ENCODE results near the gene GPR84. TPM values are rescaled to one million over a fixed set of nuclear protein-coding genes. Genes with fewer than 3 reads are reported as not detected.

Gene GPR84
- total and polyA plus RNA-seq, 10 of the 15 experiments (the other 5 are each of a cell fraction or from before 2014, with no cell fraction given) = 0.37 to 4.7 (median 2.6) TPM

DNA sequence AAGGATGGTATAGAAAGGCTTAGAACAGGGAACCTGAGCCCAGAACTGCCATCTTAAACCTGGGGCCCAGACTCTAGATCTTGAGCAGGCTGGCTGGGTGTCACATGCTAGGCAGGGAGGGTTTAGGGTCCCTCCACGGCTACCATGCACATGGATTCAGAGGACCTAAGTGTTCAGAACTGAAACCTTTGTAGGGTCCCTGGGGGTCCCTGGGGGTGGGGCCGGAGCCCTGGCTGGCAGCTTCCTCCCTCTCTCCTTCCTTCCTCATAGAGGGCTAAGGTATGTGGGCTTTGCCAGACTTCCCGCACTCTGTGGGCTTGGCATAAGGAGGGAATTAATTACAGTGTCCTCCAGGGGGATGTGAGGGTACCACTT is 24.8 kb upstream of the GPR84 start:
- Histone ChIP-seq H4K20me1 (ENCODE audit: control insufficient read depth, insufficient read depth) (no peaks in the 10 kb centered on the region), H3K4me3 (no peak overlapping the region), H3K27ac (ENCODE audit: control insufficient read depth, insufficient read depth) (no peak overlapping the region), H3K36me3 (ENCODE audit: control insufficient read depth in 2 of 2, insufficient read depth in 2 of 2, low read length in 1 of 2) (no peaks in the 10 kb centered on the region), H2AFZ (ENCODE audit: control insufficient read depth, low read depth, low read length) (no peak overlapping the region), H3K4me1 (ENCODE audit: control insufficient read depth, insufficient read depth, low read length) (peaks cover 14% of the 10 kb centered on the region), H3K9ac (ENCODE audit: control insufficient read depth, insufficient read depth, low read length) (no peak overlapping the region), H3K9me3 (replicated peaks; ENCODE audit: control insufficient read depth, insufficient read depth, low read length) (no peaks in the 10 kb centered on the region), H3K4me2 (ENCODE audit: control insufficient read depth, insufficient read depth) (no peak overlapping the region), H3K27me3 (replicated peaks in 1 of 2; ENCODE audit: control insufficient read depth in 2 of 2, insufficient read depth in 2 of 2, low read length in 1 of 2) (no peaks in the 10 kb centered on the region), H3K79me2 (ENCODE audit: control insufficient read depth, insufficient read depth, low read length) (no peaks in the 10 kb centered on the region)
- DNase-seq (ENCODE audit: low read depth, low spot score) (no peak), FAIRE-seq (no peak), ATAC-seq (no peak)
- intact Hi-C loops (cut with micrococcal nuclease; ENCODE audit: unreplicated experiment) = no loop called here
- no TSS peak for BruUV-seq (replicated peaks)
- POLR2A ChIA-PET = no interaction called here
- SMC1A ChIA-PET (ENCODE audit: uncharacterized antibody, unreplicated experiment) = no interaction called here
- CTCF ChIA-PET = interaction anchor here (0.8 kb wide), 1 partner anchor 49 kb away, joined by 4 read pairs; no protein-coding TSS in a partner anchor
- RAD21 ChIA-PET (ENCODE audit: unreplicated experiment) = no interaction called here
- WGBS (ENCODE audit: insufficient coverage, insufficient replicate concordance, low lambda C conversion rate, missing lambda C conversion rate) = 43% methylated on average over 3 of the region's 3 CpGs
- in situ Hi-C loops (cut with MboI) = no loop called here
- no peak for TF ChIP-seq NRF1 (conservative IDR thresholded peaks at IDR 0.05; ENCODE audit: low read depth, low read length)
- TF ChIP-seq, protein P1, sequence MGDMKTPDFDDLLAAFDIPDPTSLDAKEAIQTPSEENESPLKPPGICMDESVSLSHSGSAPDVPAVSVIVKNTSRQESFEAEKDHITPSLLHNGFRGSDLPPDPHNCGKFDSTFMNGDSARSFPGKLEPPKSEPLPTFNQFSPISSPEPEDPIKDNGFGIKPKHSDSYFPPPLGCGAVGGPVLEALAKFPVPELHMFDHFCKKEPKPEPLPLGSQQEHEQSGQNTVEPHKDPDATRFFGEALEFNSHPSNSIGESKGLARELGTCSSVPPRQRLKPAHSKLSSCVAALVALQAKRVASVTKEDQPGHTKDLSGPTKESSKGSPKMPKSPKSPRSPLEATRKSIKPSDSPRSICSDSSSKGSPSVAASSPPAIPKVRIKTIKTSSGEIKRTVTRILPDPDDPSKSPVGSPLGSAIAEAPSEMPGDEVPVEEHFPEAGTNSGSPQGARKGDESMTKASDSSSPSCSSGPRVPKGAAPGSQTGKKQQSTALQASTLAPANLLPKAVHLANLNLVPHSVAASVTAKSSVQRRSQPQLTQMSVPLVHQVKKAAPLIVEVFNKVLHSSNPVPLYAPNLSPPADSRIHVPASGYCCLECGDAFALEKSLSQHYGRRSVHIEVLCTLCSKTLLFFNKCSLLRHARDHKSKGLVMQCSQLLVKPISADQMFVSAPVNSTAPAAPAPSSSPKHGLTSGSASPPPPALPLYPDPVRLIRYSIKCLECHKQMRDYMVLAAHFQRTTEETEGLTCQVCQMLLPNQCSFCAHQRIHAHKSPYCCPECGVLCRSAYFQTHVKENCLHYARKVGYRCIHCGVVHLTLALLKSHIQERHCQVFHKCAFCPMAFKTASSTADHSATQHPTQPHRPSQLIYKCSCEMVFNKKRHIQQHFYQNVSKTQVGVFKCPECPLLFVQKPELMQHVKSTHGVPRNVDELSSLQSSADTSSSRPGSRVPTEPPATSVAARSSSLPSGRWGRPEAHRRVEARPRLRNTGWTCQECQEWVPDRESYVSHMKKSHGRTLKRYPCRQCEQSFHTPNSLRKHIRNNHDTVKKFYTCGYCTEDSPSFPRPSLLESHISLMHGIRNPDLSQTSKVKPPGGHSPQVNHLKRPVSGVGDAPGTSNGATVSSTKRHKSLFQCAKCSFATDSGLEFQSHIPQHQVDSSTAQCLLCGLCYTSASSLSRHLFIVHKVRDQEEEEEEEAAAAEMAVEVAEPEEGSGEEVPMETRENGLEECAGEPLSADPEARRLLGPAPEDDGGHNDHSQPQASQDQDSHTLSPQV (IDR thresholded peaks at IDR 0.05) = no peak
- TF ChIP-seq, protein P2, sequence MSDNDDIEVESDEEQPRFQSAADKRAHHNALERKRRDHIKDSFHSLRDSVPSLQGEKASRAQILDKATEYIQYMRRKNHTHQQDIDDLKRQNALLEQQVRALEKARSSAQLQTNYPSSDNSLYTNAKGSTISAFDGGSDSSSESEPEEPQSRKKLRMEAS (IDR thresholded peaks at IDR 0.05; ENCODE audit: low read depth, low read length) = no peak
- TF ChIP-seq HDAC6 (IDR thresholded peaks at IDR 0.05; ENCODE audit: unreplicated experiment) = no peak
- no peak for TF ChIP-seq YBX1 (IDR thresholded peaks at IDR 0.05)
- no peak for TF ChIP-seq PML (IDR thresholded peaks at IDR 0.05; ENCODE audit: low read length)
- TF ChIP-seq LARP7 (IDR thresholded peaks at IDR 0.05) = no peak
- TF ChIP-seq SP1 (IDR thresholded peaks at IDR 0.05; ENCODE audit: low read depth, low read length) = no peak
- TF ChIP-seq, protein P3, sequence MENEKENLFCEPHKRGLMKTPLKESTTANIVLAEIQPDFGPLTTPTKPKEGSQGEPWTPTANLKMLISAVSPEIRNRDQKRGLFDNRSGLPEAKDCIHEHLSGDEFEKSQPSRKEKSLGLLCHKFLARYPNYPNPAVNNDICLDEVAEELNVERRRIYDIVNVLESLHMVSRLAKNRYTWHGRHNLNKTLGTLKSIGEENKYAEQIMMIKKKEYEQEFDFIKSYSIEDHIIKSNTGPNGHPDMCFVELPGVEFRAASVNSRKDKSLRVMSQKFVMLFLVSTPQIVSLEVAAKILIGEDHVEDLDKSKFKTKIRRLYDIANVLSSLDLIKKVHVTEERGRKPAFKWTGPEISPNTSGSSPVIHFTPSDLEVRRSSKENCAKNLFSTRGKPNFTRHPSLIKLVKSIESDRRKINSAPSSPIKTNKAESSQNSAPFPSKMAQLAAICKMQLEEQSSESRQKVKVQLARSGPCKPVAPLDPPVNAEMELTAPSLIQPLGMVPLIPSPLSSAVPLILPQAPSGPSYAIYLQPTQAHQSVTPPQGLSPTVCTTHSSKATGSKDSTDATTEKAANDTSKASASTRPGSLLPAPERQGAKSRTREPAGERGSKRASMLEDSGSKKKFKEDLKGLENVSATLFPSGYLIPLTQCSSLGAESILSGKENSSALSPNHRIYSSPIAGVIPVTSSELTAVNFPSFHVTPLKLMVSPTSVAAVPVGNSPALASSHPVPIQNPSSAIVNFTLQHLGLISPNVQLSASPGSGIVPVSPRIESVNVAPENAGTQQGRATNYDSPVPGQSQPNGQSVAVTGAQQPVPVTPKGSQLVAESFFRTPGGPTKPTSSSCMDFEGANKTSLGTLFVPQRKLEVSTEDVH (IDR thresholded peaks at IDR 0.05; ENCODE audit: low read depth, partially characterized antibody) = no peak
- no peak for TF ChIP-seq YY1 (IDR thresholded peaks at IDR 0.05; ENCODE audit: low read depth, low read length)
- TF ChIP-seq TCF3 (IDR thresholded peaks at IDR 0.05; ENCODE audit: borderline replicate concordance, insufficient read depth, low read depth, low read length) = no peak
- TF ChIP-seq POU2F2 (IDR thresholded peaks at IDR 0.05; ENCODE audit: borderline replicate concordance, low read depth, low read length) = no peak
- no peak for TF ChIP-seq KAT2A (conservative IDR thresholded peaks at IDR 0.05; ENCODE audit: control insufficient read depth, low read depth, low read length)
- TF ChIP-seq NFIC (IDR thresholded peaks at IDR 0.05; ENCODE audit: low read depth, low read length) = no peak
- no peak for TF ChIP-seq IKZF2 (IDR thresholded peaks at IDR 0.05)
- TF ChIP-seq, protein P4, sequence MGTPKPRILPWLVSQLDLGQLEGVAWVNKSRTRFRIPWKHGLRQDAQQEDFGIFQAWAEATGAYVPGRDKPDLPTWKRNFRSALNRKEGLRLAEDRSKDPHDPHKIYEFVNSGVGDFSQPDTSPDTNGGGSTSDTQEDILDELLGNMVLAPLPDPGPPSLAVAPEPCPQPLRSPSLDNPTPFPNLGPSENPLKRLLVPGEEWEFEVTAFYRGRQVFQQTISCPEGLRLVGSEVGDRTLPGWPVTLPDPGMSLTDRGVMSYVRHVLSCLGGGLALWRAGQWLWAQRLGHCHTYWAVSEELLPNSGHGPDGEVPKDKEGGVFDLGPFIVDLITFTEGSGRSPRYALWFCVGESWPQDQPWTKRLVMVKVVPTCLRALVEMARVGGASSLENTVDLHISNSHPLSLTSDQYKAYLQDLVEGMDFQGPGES (IDR thresholded peaks at IDR 0.05) = no peak
- TF ChIP-seq NFYB (IDR thresholded peaks at IDR 0.05; ENCODE audit: insufficient read depth, low read depth, low read length) = no peak

Measured in GM12878 (cell line).